ENCODE measurements around the gene EVA1A. TPM values are rescaled to one million over a fixed set of nuclear protein-coding genes. Genes with fewer than 3 reads are reported as not detected.

EVA1A gene
- total and polyA plus RNA-seq, 2 of the 8 experiments (the other 6 are each of a cell fraction or from before 2014, with no cell fraction given), result 2.4 to 4.3 TPM

DNA sequence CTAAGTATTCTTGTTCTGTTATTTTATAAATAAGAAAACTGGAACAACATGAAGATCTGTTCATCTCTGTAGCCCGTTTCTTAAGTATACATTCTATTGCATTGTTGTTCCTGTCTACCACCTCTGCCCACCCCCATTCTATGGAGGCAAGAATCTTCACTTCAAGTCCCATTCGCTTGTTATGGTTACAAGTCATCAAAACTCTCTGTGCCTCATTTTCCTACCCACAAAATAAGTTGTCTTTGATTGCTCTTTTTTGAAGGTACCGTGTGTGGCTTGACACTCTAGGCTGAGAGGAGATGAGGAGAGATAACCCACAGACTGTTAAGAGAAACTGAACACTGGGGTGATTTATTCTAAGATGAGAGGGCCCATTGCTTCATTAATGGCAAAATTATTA lies 2.9 kb upstream of the EVA1A start:
- H2AFZ ChIP-seq (ENCODE audit: low read length), result no peak overlapping the region
- no peak overlapping the region for H2BK12ac ChIP-seq (ENCODE audit: low read depth, low read length)
- H3K23ac ChIP-seq (ENCODE audit: insufficient read length), result no peak overlapping the region
- no peak overlapping the region for H4K5ac ChIP-seq (ENCODE audit: insufficient read length, low read depth, low read length)
- H3K36me3 ChIP-seq (ENCODE audit: control insufficient read depth in 2 of 4, insufficient read depth in 4 of 4, low read length in 3 of 4), result no peaks in the 10 kb centered on the region
- peaks cover 0 to 18% (median 11%) of the 10 kb centered on the region in 4 experiments; a peak in 5 of 7 replicates for H3K27me3 ChIP-seq (replicated peaks in 1 of 4; ENCODE audit: control insufficient read depth in 3 of 4, extremely low read depth in 1 of 4, insufficient read depth in 3 of 4, low read length in 3 of 4)
- H3K9ac ChIP-seq (replicated peaks in 1 of 4; ENCODE audit: extremely low read depth in 1 of 4, low read depth in 3 of 4, low read length in 3 of 4), result no peak overlapping the region
- no peak overlapping the region for H2BK5ac ChIP-seq (ENCODE audit: low read depth, low read length)
- 87% methylated on average over 3 of the region's 3 CpGs; no CpG with 5 or more reads in 1 of the 2 experiments for WGBS, 2 experiments (ENCODE audit: extremely low coverage in 1 of 2, insufficient coverage in 1 of 2, insufficient read length in 1 of 2, insufficient replicate concordance in 2 of 2, low coverage in 1 of 2, low lambda C conversion rate in 2 of 2, missing lambda C conversion rate in 1 of 2)
- H2BK20ac ChIP-seq (ENCODE audit: low read length), result no peak overlapping the region
- H3K18ac ChIP-seq (ENCODE audit: extremely low read depth, low read length), result no peak overlapping the region
- CTCF ChIA-PET (ENCODE audit: partially characterized antibody), result interaction anchor here (0.6 to 2.1 kb wide), 6 partner anchors 9 to 1986 kb away, joined by 3 to 9 read pairs (median 4); no protein-coding TSS in a partner anchor
- POLR2A ChIA-PET (ENCODE audit: partially characterized antibody), result interaction anchor here (1.0 kb wide), 1 partner anchor 8 kb away, joined by 4 read pairs; no protein-coding TSS in a partner anchor
- H4K20me1 ChIP-seq (replicated peaks in 1 of 2; ENCODE audit: control insufficient read depth in 1 of 2, insufficient read depth in 2 of 2, low read length in 2 of 2), result no peaks in the 10 kb centered on the region
- no peak overlapping the region for H2AK5ac ChIP-seq (ENCODE audit: low read depth, low read length)
- no peaks in the 10 kb centered on the region for H3K9me3 ChIP-seq (ENCODE audit: insufficient read depth in 2 of 2, low read depth in 1 of 2, low read length in 1 of 2)
- H3K4me2 ChIP-seq (ENCODE audit: insufficient read depth in 1 of 2, low read depth in 2 of 2, low read length in 2 of 2), result no peak overlapping the region
- H3K23me2 ChIP-seq (ENCODE audit: low read depth, low read length), result peaks cover 11% of the 10 kb centered on the region; the same call in 1 of the 2 replicates
- no peak for FAIRE-seq
- no peak overlapping the region for H2BK15ac ChIP-seq (ENCODE audit: low read length)
- H3K4me1 ChIP-seq (replicated peaks in 1 of 4; ENCODE audit: control insufficient read depth in 3 of 4, insufficient read depth in 4 of 4, low read length in 3 of 4), result peaks cover 0 to 4% (median 1%) of the 10 kb centered on the region in 4 experiments; a peak in 1 of 7 replicates
- no peaks in the 10 kb centered on the region for H3K79me1 ChIP-seq (ENCODE audit: low read depth, low read length)
- H3K4ac ChIP-seq (replicated peaks; ENCODE audit: insufficient read length, low read depth, low read length), result no peak overlapping the region
- no peak overlapping the region for H2BK120ac ChIP-seq (replicated peaks; ENCODE audit: low read depth, low read length)
- H3K79me2 ChIP-seq (ENCODE audit: control insufficient read depth in 1 of 2, insufficient read depth in 2 of 2, low read length in 2 of 2), result no peaks in the 10 kb centered on the region
- H3K4me3 ChIP-seq (ENCODE audit: extremely low read depth in 1 of 4, insufficient read depth in 2 of 4, low read depth in 3 of 4, low read length in 4 of 4), result no peak overlapping the region
- DNase-seq (ENCODE audit: low read depth in 1 of 2, low spot score in 2 of 2), result no peak
- H4K91ac ChIP-seq (replicated peaks; ENCODE audit: insufficient read length, low read length), result no peak overlapping the region
- H3K27ac ChIP-seq (ENCODE audit: low read depth, low read length), result no peak overlapping the region
- H3K14ac ChIP-seq (ENCODE audit: insufficient read length), result no peak overlapping the region
- no peak overlapping the region for H4K8ac ChIP-seq (ENCODE audit: extremely low read depth, insufficient read depth, low read length)
- H3K56ac ChIP-seq (replicated peaks; ENCODE audit: insufficient read length, low read depth, low read length), result no peak overlapping the region
- TF ChIP-seq CBX5 (IDR thresholded peaks at IDR 0.05; ENCODE audit: low read depth, low read length), result no peak
- no peak for TF ChIP-seq USF2 (IDR thresholded peaks at IDR 0.05; ENCODE audit: low read length)
- TF ChIP-seq FOSL1 (IDR thresholded peaks at IDR 0.05; ENCODE audit: insufficient read depth, low read depth, low read length), result no peak
- TF ChIP-seq PHF8 (conservative IDR thresholded peaks at IDR 0.05; ENCODE audit: low read depth, low read length), result no peak
- TF ChIP-seq CTCF (IDR thresholded peaks at IDR 0.05; ENCODE audit: control extremely low read depth in 1 of 3, insufficient read depth in 1 of 3, low read depth in 1 of 3, low read length in 3 of 3), result no peak
- no peak for TF ChIP-seq SRF (IDR thresholded peaks at IDR 0.05; ENCODE audit: low read depth, low read length)
- no peak for TF ChIP-seq HDAC2 (IDR thresholded peaks at IDR 0.05; ENCODE audit: borderline replicate concordance in 1 of 2, low read depth in 2 of 2, low read length in 2 of 2)
- TF ChIP-seq MAFK (IDR thresholded peaks at IDR 0.05; ENCODE audit: low read depth, low read length), result no peak
- no peak for TF ChIP-seq EGR1 (IDR thresholded peaks at IDR 0.05; ENCODE audit: borderline replicate concordance, low read depth, low read length)

Data from H1 (cell line).